GM12864 (cell line): ENCODE results near the gene ARHGEF26.

Experiments used
- DNase-seq: peaks from one replicate; pipeline ENCODE4 v3.0.0-alpha.2; 2011; ENCODE audit warnings: low read depth
- H3K4me3 ChIP-seq: 2 replicates; pipeline ENCODE4 v1.5.1; 2011; ENCODE audit warnings: mild to moderate bottlenecking, low read depth, low read length, control low read depth
- CTCF ChIP-seq: IDR thresholded peaks from 2 replicates; pipeline ENCODE4 v1.5.1; 2011; ENCODE audit warnings: low read depth, mild to moderate bottlenecking, moderate library complexity, low read length, control low read depth, inconsistent platforms; ENCODE audit errors: missing control alignments

Gene ARHGEF26

GRCh38 chr3:154241496-154241895, 120.3 kb downstream of the ARHGEF26 start:
- no peak for DNase-seq
- TF ChIP-seq CTCF, result no peak

GRCh38 chr3:154242766-154243165, 121.6 kb downstream of the ARHGEF26 start:
- no peak for DNase-seq
- H3K4me3 ChIP-seq, result no peak overlapping the region
- no peak for TF ChIP-seq CTCF

More at GRCh38 chr3:154241496-154241895, 120.3 kb downstream of the ARHGEF26 start:
- no peak overlapping the region for H3K4me3 ChIP-seq

GRCh38 chr3:154243353-154243752, 122.2 kb downstream of the ARHGEF26 start:
- TF ChIP-seq CTCF, result no peak
- no peak for DNase-seq
- no peak overlapping the region for H3K4me3 ChIP-seq

- no peak for DNase-seq
- H3K4me3 ChIP-seq, result no peak overlapping the region
- no peak for TF ChIP-seq CTCF
Measured at GRCh38 chr3:154244644-154245043, 123.5 kb downstream of the ARHGEF26 start.

GRCh38 chr3:154247806-154248415, 126.7 kb downstream of the ARHGEF26 start:
- TF ChIP-seq CTCF, result no peak
- no peak overlapping the region for H3K4me3 ChIP-seq
- DNase-seq, result no peak

GRCh38 chr3:154250291-154250690, 129.1 kb downstream of the ARHGEF26 start:
- no peak overlapping the region for H3K4me3 ChIP-seq
- TF ChIP-seq CTCF, result no peak
- DNase-seq, result no peak

- no peak for DNase-seq
- TF ChIP-seq CTCF, result no peak
- H3K4me3 ChIP-seq, result no peak overlapping the region
Measured at GRCh38 chr3:154251610-154252009, 130.4 kb downstream of the ARHGEF26 start.
